Astrocyte (in vitro differentiated cells and primary cell): ENCODE results near the gene MTO1. TPM values are rescaled to one million over a fixed set of nuclear protein-coding genes. Genes with fewer than 3 reads are reported as not detected.

Experiments used
- DNase-seq: peaks from one replicate; pipeline ENCODE4 v3.0.0-alpha.2; 2010; ENCODE audit warnings: low read depth
- FAIRE-seq: peaks from 2 replicates; lab custom pipeline; 2011; peaks lifted over from hg19 to GRCh38; lab: Jason Lieb, UNC
- H2AFZ ChIP-seq: 2 replicates; pipeline ENCODE4 v1.6.0; 2012; ENCODE audit warnings: low read depth, low read length, inconsistent platforms
- H3K27ac ChIP-seq: 2 replicates; pipeline ENCODE4 v1.5.1; 2011; ENCODE audit warnings: low read depth, low read length, inconsistent platforms
- H3K27me3 ChIP-seq: 2 replicates; pipeline ENCODE4 v1.6.0; 2011; ENCODE audit warnings: low read length, inconsistent platforms; ENCODE audit not compliant: insufficient read depth
- H3K36me3 ChIP-seq: 2 replicates; pipeline ENCODE4 v1.5.1; 2011; ENCODE audit warnings: low read length, inconsistent platforms; ENCODE audit not compliant: insufficient read depth
- H3K4me1 ChIP-seq: 2 replicates; pipeline ENCODE4 v1.5.1; 2011; ENCODE audit warnings: low read length, inconsistent platforms; ENCODE audit not compliant: insufficient read depth
- H3K4me2 ChIP-seq: 2 replicates; pipeline ENCODE4 v1.6.0; 2012; ENCODE audit warnings: low read length, inconsistent platforms
- H3K4me3 ChIP-seq: 2 replicates; pipeline ENCODE4 v1.5.1; 2011; ENCODE audit warnings: low read depth, mild to moderate bottlenecking, low read length, inconsistent platforms; ENCODE audit not compliant: insufficient read depth
- H3K79me2 ChIP-seq: 2 replicates; pipeline ENCODE4 v1.6.0; 2012; ENCODE audit warnings: mild to moderate bottlenecking, low read length, inconsistent platforms; ENCODE audit not compliant: insufficient read depth
- H3K9ac ChIP-seq: 2 replicates; pipeline ENCODE4 v1.6.0; 2012; ENCODE audit warnings: mild to moderate bottlenecking, low read length, inconsistent platforms
- H3K9me3 ChIP-seq: 2 replicates; pipeline ENCODE4 v1.5.1; 2012; ENCODE audit warnings: low read depth, mild to moderate bottlenecking, low read length, inconsistent platforms; ENCODE audit not compliant: insufficient read depth
- H4K20me1 ChIP-seq: 2 replicates; pipeline ENCODE4 v1.6.0; 2012; ENCODE audit warnings: low read length, inconsistent platforms; ENCODE audit not compliant: insufficient read depth
- H3K27ac Mint-ChIP-seq: one replicate; pipeline ENCODE4 v1.8.0; 2021; ENCODE audit warnings: mild to moderate bottlenecking, mixed read lengths; ENCODE audit not compliant: unreplicated experiment
- H3K27me3 Mint-ChIP-seq: one replicate; pipeline ENCODE4 v1.8.0; 2021; ENCODE audit warnings: low read depth, mixed read lengths; ENCODE audit not compliant: unreplicated experiment
- H3K36me3 Mint-ChIP-seq: one replicate; pipeline ENCODE4 v1.8.0; 2021; ENCODE audit warnings: low read depth, mixed read lengths; ENCODE audit not compliant: unreplicated experiment
- H3K4me1 Mint-ChIP-seq: one replicate; pipeline ENCODE4 v1.8.0; 2021; ENCODE audit warnings: low read depth, mixed read lengths; ENCODE audit not compliant: unreplicated experiment
- H3K4me3 Mint-ChIP-seq: one replicate; pipeline ENCODE4 v1.8.0; 2021; ENCODE audit warnings: mild to moderate bottlenecking, moderate library complexity, mixed read lengths; ENCODE audit not compliant: unreplicated experiment
- H3K9me3 Mint-ChIP-seq: one replicate; pipeline ENCODE4 v1.8.0; 2021; ENCODE audit warnings: mild to moderate bottlenecking, mixed read lengths; ENCODE audit not compliant: unreplicated experiment
- CTCF ChIP-seq: IDR thresholded peaks from 2 replicates; pipeline ENCODE4 v1.5.1; 2011; ENCODE audit warnings: low read depth, mild to moderate bottlenecking, inconsistent platforms, low read length, moderate library complexity; ENCODE audit not compliant: insufficient read depth
- EZH2 ChIP-seq: IDR thresholded peaks from 2 replicates; pipeline ENCODE4 v1.6.1; 2012; ENCODE audit warnings: mild to moderate bottlenecking, low read length, inconsistent platforms; ENCODE audit not compliant: insufficient read depth
- total RNA-seq: library from RNA; stranded (reverse); gene quantifications from 2 replicates; pipeline ENCODE4 v1.2.1, GENCODE V29; 2021

Gene MTO1
- total RNA-seq, 1 donor from 2014 or later = 17.6 TPM

DNA sequence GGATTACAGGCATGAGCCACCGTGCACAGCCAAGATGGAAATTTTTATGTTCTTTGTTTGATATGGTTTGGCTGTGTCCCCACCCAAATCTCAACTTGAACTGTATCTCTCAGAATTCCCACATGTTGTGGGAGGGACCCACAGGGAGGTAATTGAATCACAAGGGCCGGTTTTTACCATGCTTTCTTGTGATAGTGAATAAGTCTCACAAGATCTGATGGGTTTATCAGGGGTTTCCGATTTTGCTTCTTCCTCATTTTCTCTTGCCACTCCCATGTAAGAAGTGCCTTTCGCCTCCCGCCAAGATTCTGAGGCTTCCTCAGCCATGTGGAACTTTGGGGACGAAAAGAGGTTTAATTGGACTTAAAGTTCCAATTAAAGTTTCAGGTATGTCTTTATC lies 44.7 kb downstream of the MTO1 start:
- Mint-ChIP-seq H3K4me1 (no peaks in the 10 kb centered on the region), H3K36me3 (no peaks in the 10 kb centered on the region), H3K4me3 (no peak overlapping the region), H3K27ac (no peak overlapping the region), H3K9me3 (no peaks in the 10 kb centered on the region), H3K27me3 (no peaks in the 10 kb centered on the region)
- Histone ChIP-seq H3K79me2 (no peaks in the 10 kb centered on the region), H3K9ac (no peak overlapping the region), H3K9me3 (no peaks in the 10 kb centered on the region), H3K27me3 (no peaks in the 10 kb centered on the region), H4K20me1 (no peaks in the 10 kb centered on the region), H3K4me2 (no peak overlapping the region), H3K36me3 (peaks cover 5% of the 10 kb centered on the region), H3K4me1 (no peaks in the 10 kb centered on the region), H3K27ac (no peak overlapping the region), H3K4me3 (no peak overlapping the region), H2AFZ (no peak overlapping the region)
- no peak for TF ChIP-seq EZH2
- TF ChIP-seq CTCF = no peak
- DNase-seq (no peak), FAIRE-seq (no peak)

DNA sequence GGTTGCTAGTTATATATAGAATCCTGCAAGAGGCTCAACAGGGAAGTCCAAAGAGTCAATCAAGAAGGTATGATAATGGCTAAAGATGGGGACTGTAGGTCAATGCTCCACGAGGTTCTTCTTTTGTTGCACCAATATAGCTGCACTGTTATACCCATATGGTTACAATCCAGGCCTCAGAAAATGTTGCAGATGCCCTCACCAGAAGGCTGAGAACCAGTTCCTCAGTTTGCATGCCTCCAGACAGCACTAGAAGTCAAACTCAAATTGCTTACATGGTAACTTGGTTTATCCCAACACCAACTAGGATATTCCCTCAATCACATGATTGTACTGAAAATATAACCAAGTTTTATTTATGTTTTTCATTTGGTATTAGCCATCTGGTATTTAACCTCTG lies 47.2 kb downstream of the MTO1 start:
- no peak for FAIRE-seq
- no peak for DNase-seq
- H3K9me3 Mint-ChIP-seq = no peaks in the 10 kb centered on the region

More for the DNA sequence above, 47.2 kb downstream of the MTO1 start:
- no peak for TF ChIP-seq EZH2
- no peak for TF ChIP-seq CTCF
- Mint-ChIP-seq H3K4me3 (no peak overlapping the region), H3K27ac (no peak overlapping the region), H3K27me3 (no peaks in the 10 kb centered on the region), H3K36me3 (no peaks in the 10 kb centered on the region), H3K4me1 (no peaks in the 10 kb centered on the region)
- Histone ChIP-seq H4K20me1 (peaks cover 12% of the 10 kb centered on the region), H3K79me2 (no peaks in the 10 kb centered on the region), H2AFZ (no peak overlapping the region), H3K36me3 (no peaks in the 10 kb centered on the region), H3K4me2 (no peak overlapping the region), H3K4me1 (no peaks in the 10 kb centered on the region), H3K27me3 (no peaks in the 10 kb centered on the region), H3K4me3 (no peak overlapping the region), H3K27ac (no peak overlapping the region), H3K9me3 (no peaks in the 10 kb centered on the region), H3K9ac (no peak overlapping the region)
